Adipocyte (in vitro differentiated cells): Measurements from ENCODE around the gene NCOA1.

Experiments used
- DNase-seq: peaks from one replicate; pipeline ENCODE4 v3.0.0-alpha.2; 2015; ENCODE audit warnings: low read depth
- H3K27me3 ChIP-seq: replicated peaks from 2 replicates; pipeline ENCODE4 v1.7.0; 2013; ENCODE audit warnings: mild to moderate bottlenecking, low read length, moderate library complexity; ENCODE audit not compliant: control insufficient read depth, insufficient read depth
- H3K36me3 ChIP-seq: 2 replicates; pipeline ENCODE4 v1.7.0; 2013; ENCODE audit warnings: low read length, mild to moderate bottlenecking, moderate library complexity; ENCODE audit not compliant: control insufficient read depth, insufficient read depth, severe bottlenecking
- H3K4me1 ChIP-seq: 2 replicates; pipeline ENCODE4 v1.7.0; 2013; ENCODE audit warnings: mild to moderate bottlenecking, low read length, moderate library complexity; ENCODE audit not compliant: control insufficient read depth, insufficient read depth
- H3K4me3 ChIP-seq: 2 replicates; pipeline ENCODE4 v1.7.0; 2013; ENCODE audit warnings: mild to moderate bottlenecking, low read length, moderate library complexity
- H3K9ac ChIP-seq: 2 replicates; pipeline ENCODE4 v1.7.0; 2013; ENCODE audit warnings: mild to moderate bottlenecking, low read length, moderate library complexity
- H3K9me3 ChIP-seq: 2 replicates; pipeline ENCODE4 v1.7.0; 2013; ENCODE audit warnings: mild to moderate bottlenecking, low read length, moderate library complexity; ENCODE audit not compliant: control insufficient read depth

Gene NCOA1

GRCh38 chr2:24509425-24509824 is 18.4 kb downstream of the NCOA1 start:
- Histone ChIP-seq H3K4me1 (peaks cover 28% of the 10 kb centered on the region), H3K4me3 (no peak overlapping the region), H3K9me3 (no peaks in the 10 kb centered on the region), H3K36me3 (no peaks in the 10 kb centered on the region), H3K9ac (no peak overlapping the region), H3K27me3 (no peaks in the 10 kb centered on the region)
- DNase-seq: no peak

- Histone ChIP-seq H3K27me3 (no peaks in the 10 kb centered on the region), H3K4me3 (no peak overlapping the region)
- DNase-seq: no peak
Measured at GRCh38 chr2:24509840-24510239, 18.8 kb downstream of the NCOA1 start.

GRCh38 chr2:24510771-24511170 is 19.7 kb downstream of the NCOA1 start:
- no peaks in the 10 kb centered on the region for H3K36me3 ChIP-seq
- no peaks in the 10 kb centered on the region for H3K27me3 ChIP-seq
- H3K4me3 ChIP-seq: no peak overlapping the region
- no peak for DNase-seq
- no peak overlapping the region for H3K9ac ChIP-seq
- peaks cover 32% of the 10 kb centered on the region for H3K4me1 ChIP-seq
- H3K9me3 ChIP-seq: no peaks in the 10 kb centered on the region

More at GRCh38 chr2:24509840-24510239, 18.8 kb downstream of the NCOA1 start:
- H3K36me3 ChIP-seq: no peaks in the 10 kb centered on the region
- H3K9me3 ChIP-seq: no peaks in the 10 kb centered on the region
- H3K4me1 ChIP-seq: peaks cover 28% of the 10 kb centered on the region
- no peak overlapping the region for H3K9ac ChIP-seq

- H3K27me3 ChIP-seq: no peaks in the 10 kb centered on the region
- no peak overlapping the region for H3K9ac ChIP-seq
- DNase-seq: no peak
- no peak overlapping the region for H3K4me3 ChIP-seq
- no peaks in the 10 kb centered on the region for H3K9me3 ChIP-seq
- no peaks in the 10 kb centered on the region for H3K36me3 ChIP-seq
- peaks cover 32% of the 10 kb centered on the region for H3K4me1 ChIP-seq
Measured at GRCh38 chr2:24511198-24511597, 20.1 kb downstream of the NCOA1 start.

- Histone ChIP-seq H3K36me3 (no peaks in the 10 kb centered on the region), H3K4me3 (no peak overlapping the region), H3K4me1 (peaks cover 32% of the 10 kb centered on the region), H3K27me3 (no peaks in the 10 kb centered on the region), H3K9ac (no peak overlapping the region), H3K9me3 (no peaks in the 10 kb centered on the region)
- no peak for DNase-seq
Measured at GRCh38 chr2:24511894-24512293, 20.8 kb downstream of the NCOA1 start.

GRCh38 chr2:24512404-24512803 is 21.4 kb downstream of the NCOA1 start:
- Histone ChIP-seq H3K9me3 (no peaks in the 10 kb centered on the region), H3K4me1 (peaks cover 32% of the 10 kb centered on the region), H3K9ac (no peak overlapping the region), H3K4me3 (no peak overlapping the region), H3K27me3 (no peaks in the 10 kb centered on the region), H3K36me3 (no peaks in the 10 kb centered on the region)
- no peak for DNase-seq

GRCh38 chr2:24512831-24513230 is 21.8 kb downstream of the NCOA1 start:
- no peaks in the 10 kb centered on the region for H3K36me3 ChIP-seq
- no peaks in the 10 kb centered on the region for H3K9me3 ChIP-seq
- H3K4me3 ChIP-seq: no peak overlapping the region
- no peak for DNase-seq
- peaks cover 32% of the 10 kb centered on the region for H3K4me1 ChIP-seq
- no peak overlapping the region for H3K9ac ChIP-seq
- H3K27me3 ChIP-seq: no peaks in the 10 kb centered on the region

- no peak overlapping the region for H3K4me3 ChIP-seq
- peaks cover 32% of the 10 kb centered on the region for H3K4me1 ChIP-seq
- no peak for DNase-seq
- no peaks in the 10 kb centered on the region for H3K9me3 ChIP-seq
- no peaks in the 10 kb centered on the region for H3K27me3 ChIP-seq
- H3K36me3 ChIP-seq: no peaks in the 10 kb centered on the region
- H3K9ac ChIP-seq: no peak overlapping the region
Measured at GRCh38 chr2:24513281-24514071, 22.4 kb downstream of the NCOA1 start.

- Histone ChIP-seq H3K9ac (no peak overlapping the region), H3K36me3 (no peaks in the 10 kb centered on the region), H3K9me3 (no peaks in the 10 kb centered on the region), H3K27me3 (no peaks in the 10 kb centered on the region), H3K4me1 (peaks cover 28% of the 10 kb centered on the region), H3K4me3 (no peak overlapping the region)
- no peak for DNase-seq
Measured at GRCh38 chr2:24514820-24515219, 23.8 kb downstream of the NCOA1 start.

GRCh38 chr2:24515335-24515734 is 24.3 kb downstream of the NCOA1 start:
- no peak for DNase-seq
- Histone ChIP-seq H3K9me3 (no peaks in the 10 kb centered on the region), H3K27me3 (no peaks in the 10 kb centered on the region), H3K4me3 (no peak overlapping the region), H3K4me1 (peaks cover 28% of the 10 kb centered on the region), H3K9ac (no peak overlapping the region), H3K36me3 (no peaks in the 10 kb centered on the region)

- no peaks in the 10 kb centered on the region for H3K9me3 ChIP-seq
- no peak for DNase-seq
- H3K36me3 ChIP-seq: no peaks in the 10 kb centered on the region
- H3K27me3 ChIP-seq: no peaks in the 10 kb centered on the region
- H3K4me1 ChIP-seq: peaks cover 26% of the 10 kb centered on the region
- no peak overlapping the region for H3K9ac ChIP-seq
- H3K4me3 ChIP-seq: no peak overlapping the region
Measured at GRCh38 chr2:24515831-24516230, 24.8 kb downstream of the NCOA1 start.

GRCh38 chr2:24517247-24517646 is 26.2 kb downstream of the NCOA1 start:
- no peak for DNase-seq
- H3K9ac ChIP-seq: no peak overlapping the region

More at GRCh38 chr2:24517247-24517646, 26.2 kb downstream of the NCOA1 start:
- no peaks in the 10 kb centered on the region for H3K36me3 ChIP-seq
- no peaks in the 10 kb centered on the region for H3K9me3 ChIP-seq
- H3K4me3 ChIP-seq: no peak overlapping the region
- H3K27me3 ChIP-seq: no peaks in the 10 kb centered on the region
- H3K4me1 ChIP-seq: peaks cover 21% of the 10 kb centered on the region
